Liver (tissue), 9 donors: ENCODE data around the gene MEGF6. TPM values are rescaled to one million over a fixed set of nuclear protein-coding genes. Genes with fewer than 3 reads are reported as not detected.
A peak's percentile ranks its signal among the peaks of the same experiment; 100 is the strongest.

ENCODE experiments used
- DNase-seq: peaks from one replicate; pipeline ENCODE4 v3.0.0-alpha.2; 2017; ENCODE audit warnings: low spot score
- H3K27ac ChIP-seq, 2 donors: one replicate each; pipeline ENCODE4 v1.7.0; 2013; ENCODE audit warnings: inconsistent platforms in 2 of 2, low read length in 2 of 2, control low read depth in 1 of 2, low read depth in 1 of 2, mild to moderate bottlenecking in 1 of 2
- H3K27me3 ChIP-seq, 4 donors: one replicate each; pipeline versions ENCODE4 v1.6.1 to v1.7.0; 2013; ENCODE audit warnings: low read length in 3 of 4, inconsistent platforms in 1 of 4, mild to moderate bottlenecking in 1 of 4, moderate library complexity in 1 of 4; ENCODE audit not compliant: control insufficient read depth in 4 of 4, insufficient read depth in 4 of 4
- H3K36me3 ChIP-seq, 4 donors: one replicate each; pipeline versions ENCODE4 v1.6.1 to v1.7.0; 2013; ENCODE audit warnings: low read length in 3 of 4, mild to moderate bottlenecking in 3 of 4, low read depth in 1 of 4, moderate library complexity in 1 of 4; ENCODE audit not compliant: control insufficient read depth in 4 of 4, insufficient read depth in 3 of 4
- H3K4me1 ChIP-seq, 4 donors: one replicate each; pipeline versions ENCODE4 v1.6.1 to v1.7.0; 2013; ENCODE audit warnings: low read length in 3 of 4, mild to moderate bottlenecking in 3 of 4, moderate library complexity in 1 of 4; ENCODE audit not compliant: control insufficient read depth in 4 of 4, insufficient read depth in 4 of 4
- H3K4me3 ChIP-seq, 3 donors: one replicate each; pipeline versions ENCODE4 v1.6.1 to v1.7.0; 2013; ENCODE audit warnings: low read length in 3 of 3, control low read depth in 1 of 3, low read depth in 1 of 3, mild to moderate bottlenecking in 1 of 3
- H3K9ac ChIP-seq, 2 donors: one replicate each; pipeline ENCODE4 v1.7.0; 2013; ENCODE audit warnings: low read length in 2 of 2, mild to moderate bottlenecking in 2 of 2, moderate library complexity in 2 of 2, control low read depth in 1 of 2, low read depth in 1 of 2
- H3K9me3 ChIP-seq, 4 donors: one replicate each; pipeline versions ENCODE4 v1.6.1 to v1.7.0; 2013; ENCODE audit warnings: low read length in 3 of 4; ENCODE audit not compliant: control insufficient read depth in 4 of 4
- ATF3 ChIP-seq: IDR thresholded peaks from 2 replicates; pipeline ENCODE4 v1.6.1; 2016; ENCODE audit warnings: antibody characterized with exemption
- FOXA2 ChIP-seq: IDR thresholded peaks from 2 replicates; pipeline ENCODE4 v1.6.1; 2016; ENCODE audit warnings: antibody characterized with exemption
- HNF4A ChIP-seq, 2 donors: conservative IDR thresholded peaks; 2 replicates each; pipeline ENCODE4 v1.6.1; 2016; ENCODE audit warnings: antibody characterized with exemption in 2 of 2, mild to moderate bottlenecking in 2 of 2
- HNF4G ChIP-seq: IDR thresholded peaks from 2 replicates; pipeline ENCODE4 v1.6.1; 2016; ENCODE audit warnings: antibody characterized with exemption
- JUND ChIP-seq, 2 donors: IDR thresholded peaks; 2 replicates each; pipeline ENCODE4 v1.6.1; 2016; ENCODE audit warnings: antibody characterized with exemption in 2 of 2
- NR2F2 ChIP-seq: IDR thresholded peaks from 2 replicates; pipeline ENCODE4 v1.6.1; 2016; ENCODE audit warnings: antibody characterized with exemption
- RAD21 ChIP-seq, 2 donors: IDR thresholded peaks; 2 replicates each; pipeline ENCODE4 v1.6.1; 2016; ENCODE audit warnings: antibody characterized with exemption in 2 of 2, mild to moderate bottlenecking in 2 of 2
- REST ChIP-seq: IDR thresholded peaks from 2 replicates; pipeline ENCODE4 v1.6.1; 2016; ENCODE audit warnings: antibody characterized with exemption, mild to moderate bottlenecking
- SP1 ChIP-seq: IDR thresholded peaks from 2 replicates; pipeline ENCODE4 v1.6.1; 2018; ENCODE audit warnings: antibody characterized with exemption, mild to moderate bottlenecking
- ZBTB33 ChIP-seq: IDR thresholded peaks from 2 replicates; pipeline ENCODE4 v1.6.1; 2016; ENCODE audit warnings: antibody characterized with exemption
- WGBS: extraction: QIAGEN DNeasy Blood & Tissue Kit; methylation state at CpG from one replicate; pipeline ENCODE4 v1.1.7; 2013; 5-methylcytosine and 5-hydroxymethylcytosine counted together
- polyA plus RNA-seq, 2 donors: library from polyadenylated mRNA; stranded (reverse) in 1 of 2; unstranded in 1 of 2; fragments of 200-250 nt in 1 of 2; fragments of >200 nt in 1 of 2; fragmentation: Nextera tagmentation in 1 of 2; extraction: Ambion mirVana in 1 of 2; gene quantifications; one replicate each; pipeline versions ENCODE4 v1.2.1 to v1.2.3, GENCODE V29; 2013 to 2015
- total RNA-seq, 2 donors: library from RNA; depleted of rRNA; stranded (reverse); fragments of >200 nt; gene quantifications; one replicate each; pipeline ENCODE4 v1.2.3, GENCODE V29; 2014
- TF ChIP-seq, protein P1 (sequence below): fragments of 150-350 bp; IDR thresholded peaks from 2 replicates; pipeline ENCODE4 v1.5.1; 2017; ENCODE audit warnings: improper control_type of control experiment, low read depth, low read length; ENCODE audit not compliant: missing input control
- TF ChIP-seq, protein P2 (sequence below): IDR thresholded peaks from 2 replicates; pipeline ENCODE4 v1.6.1; 2016; ENCODE audit warnings: antibody characterized with exemption
- donor health status: healthy.
- donor health status: healthy.
- donor health status: healthy.
- donor health status: healthy.
- donor health status: healthy.

The MEGF6 gene
- total and polyA plus RNA-seq, 4 donors: 1.3 to 11.0 (median 4.0) TPM

- H3K9ac ChIP-seq: peak overlapping the region; percentile 44 to 52
- peak overlapping the region in 2 of 3 donors; percentile 84 to 96 for H3K4me3 ChIP-seq
These were observed 14.7 kb upstream of the MEGF6 start for GRCh38 chr1:3626025-3626424.

More at GRCh38 chr1:3626025-3626424, 14.7 kb upstream of the MEGF6 start:
- 70% methylated on average over 4 of the region's 4 CpGs for WGBS
- H3K27me3 ChIP-seq: no peaks in the 10 kb centered on the region
- no peaks in the 10 kb centered on the region for H3K9me3 ChIP-seq
- DNase-seq: no peak
- H3K27ac ChIP-seq: no peak overlapping the region
- TF ChIP-seq HNF4G (no peak), FOXA2 (no peak), ZBTB33 (no peak), REST (no peak), NR2F2 (no peak), RAD21 (IDR thresholded peaks at IDR 0.05) (no peak), JUND (IDR thresholded peaks at IDR 0.05) (no peak), ATF3 (no peak), HNF4A (conservative IDR thresholded peaks at IDR 0.05) (no peak), SP1 (no peak)
- TF ChIP-seq, protein P1, sequence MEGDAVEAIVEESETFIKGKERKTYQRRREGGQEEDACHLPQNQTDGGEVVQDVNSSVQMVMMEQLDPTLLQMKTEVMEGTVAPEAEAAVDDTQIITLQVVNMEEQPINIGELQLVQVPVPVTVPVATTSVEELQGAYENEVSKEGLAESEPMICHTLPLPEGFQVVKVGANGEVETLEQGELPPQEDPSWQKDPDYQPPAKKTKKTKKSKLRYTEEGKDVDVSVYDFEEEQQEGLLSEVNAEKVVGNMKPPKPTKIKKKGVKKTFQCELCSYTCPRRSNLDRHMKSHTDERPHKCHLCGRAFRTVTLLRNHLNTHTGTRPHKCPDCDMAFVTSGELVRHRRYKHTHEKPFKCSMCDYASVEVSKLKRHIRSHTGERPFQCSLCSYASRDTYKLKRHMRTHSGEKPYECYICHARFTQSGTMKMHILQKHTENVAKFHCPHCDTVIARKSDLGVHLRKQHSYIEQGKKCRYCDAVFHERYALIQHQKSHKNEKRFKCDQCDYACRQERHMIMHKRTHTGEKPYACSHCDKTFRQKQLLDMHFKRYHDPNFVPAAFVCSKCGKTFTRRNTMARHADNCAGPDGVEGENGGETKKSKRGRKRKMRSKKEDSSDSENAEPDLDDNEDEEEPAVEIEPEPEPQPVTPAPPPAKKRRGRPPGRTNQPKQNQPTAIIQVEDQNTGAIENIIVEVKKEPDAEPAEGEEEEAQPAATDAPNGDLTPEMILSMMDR: no peak
- TF ChIP-seq, protein P2, sequence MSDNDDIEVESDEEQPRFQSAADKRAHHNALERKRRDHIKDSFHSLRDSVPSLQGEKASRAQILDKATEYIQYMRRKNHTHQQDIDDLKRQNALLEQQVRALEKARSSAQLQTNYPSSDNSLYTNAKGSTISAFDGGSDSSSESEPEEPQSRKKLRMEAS: no peak
- H3K4me1 ChIP-seq: peaks cover 9 to 38% (median 32%) of the 10 kb centered on the region in 4 donors
- peaks cover 10 to 29% (median 20%) of the 10 kb centered on the region in 4 donors for H3K36me3 ChIP-seq
